GM21381 (cell line): ENCODE results near the gene CNTN1.

ENCODE experiments used
- ATAC-seq: cut with Tn5 transposase; IDR thresholded peaks from one replicate; pipeline ENCODE4 v1.9.1; 2021; ENCODE audit warnings: mild to moderate bottlenecking, moderate library complexity; ENCODE audit not compliant: unreplicated experiment

Gene CNTN1

DNA sequence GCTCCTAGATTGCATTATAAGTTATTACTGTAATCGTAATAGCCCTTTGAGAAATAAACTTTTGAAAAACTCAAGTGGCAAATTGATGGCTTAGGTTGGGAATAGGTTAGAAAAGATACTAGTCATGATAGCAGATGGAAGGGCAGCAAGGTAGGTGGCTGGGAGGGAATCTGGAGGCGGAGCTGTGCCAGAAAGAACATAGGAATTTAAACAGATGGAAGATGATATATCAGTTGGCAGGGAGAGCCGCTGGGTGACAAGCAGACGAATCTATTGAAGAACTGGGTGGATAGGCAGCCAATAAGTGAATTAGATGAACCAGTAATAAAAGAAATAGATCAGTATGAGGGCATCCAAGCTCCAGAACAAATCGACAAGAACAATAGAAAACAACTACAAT is 142.1 kb downstream of the CNTN1 start:
- no peak for ATAC-seq

DNA sequence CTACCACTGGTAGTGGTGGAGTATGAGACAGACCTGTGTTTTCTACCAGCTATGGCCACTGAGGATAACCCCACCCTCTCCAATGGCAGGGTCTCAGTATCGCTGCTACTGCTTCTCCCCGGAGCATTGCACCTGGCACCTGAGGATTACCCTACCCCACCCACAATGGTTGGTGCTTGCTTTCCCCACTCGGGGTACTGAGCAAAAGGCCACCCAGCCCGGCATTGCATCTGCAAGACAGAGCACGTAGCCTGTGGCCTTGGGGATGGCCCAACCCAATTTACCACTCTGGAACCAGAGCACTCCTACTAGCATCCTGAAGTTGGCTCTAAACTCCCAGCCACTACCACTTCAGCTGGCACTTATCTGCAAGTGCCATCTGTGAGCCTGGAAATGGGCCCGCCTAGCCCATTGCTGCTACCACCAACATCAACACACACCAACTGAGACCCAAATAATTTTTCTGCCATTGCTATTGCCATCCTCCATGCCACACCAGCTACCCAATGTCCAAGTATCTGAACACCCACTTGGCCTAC is 145.7 kb downstream of the CNTN1 start:
- ATAC-seq = no peak

DNA sequence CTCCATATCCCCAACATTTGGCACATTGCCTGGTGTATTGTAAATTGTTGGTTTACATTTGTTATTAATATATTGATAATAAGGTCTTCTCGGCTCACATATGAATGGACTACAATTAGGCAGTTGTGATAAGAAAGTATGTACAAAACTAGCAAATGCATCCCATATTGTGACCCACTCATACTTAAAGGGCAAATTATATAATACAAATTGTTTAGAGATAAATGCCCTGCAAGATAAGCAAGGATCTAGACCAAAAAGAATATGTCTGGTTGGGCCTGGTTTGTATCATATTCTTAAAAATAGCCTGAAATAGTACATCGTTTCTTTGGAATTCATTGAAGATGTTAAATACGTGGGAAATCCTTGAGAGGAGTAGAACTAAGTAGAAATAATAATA is 151.3 kb downstream of the CNTN1 start:
- no peak for ATAC-seq

DNA sequence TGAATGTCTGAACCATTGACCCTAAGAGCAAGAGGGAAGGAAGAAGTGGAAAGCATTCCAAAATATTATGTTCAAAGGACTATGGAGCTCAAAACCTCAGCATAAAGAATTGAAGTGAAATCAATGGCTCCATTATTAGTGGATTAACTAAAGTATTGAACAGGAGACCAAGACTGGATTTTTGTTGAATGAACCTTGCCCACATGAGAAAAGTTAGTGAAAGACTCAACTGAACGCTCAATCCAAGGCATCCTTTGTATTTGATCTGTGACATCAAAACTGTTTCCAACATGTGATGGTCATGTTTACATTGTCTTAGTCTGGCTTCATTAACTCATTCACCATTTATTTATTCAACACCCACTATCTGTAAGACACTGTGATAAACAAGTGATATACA is 161.0 kb downstream of the CNTN1 start:
- ATAC-seq = no peak

DNA sequence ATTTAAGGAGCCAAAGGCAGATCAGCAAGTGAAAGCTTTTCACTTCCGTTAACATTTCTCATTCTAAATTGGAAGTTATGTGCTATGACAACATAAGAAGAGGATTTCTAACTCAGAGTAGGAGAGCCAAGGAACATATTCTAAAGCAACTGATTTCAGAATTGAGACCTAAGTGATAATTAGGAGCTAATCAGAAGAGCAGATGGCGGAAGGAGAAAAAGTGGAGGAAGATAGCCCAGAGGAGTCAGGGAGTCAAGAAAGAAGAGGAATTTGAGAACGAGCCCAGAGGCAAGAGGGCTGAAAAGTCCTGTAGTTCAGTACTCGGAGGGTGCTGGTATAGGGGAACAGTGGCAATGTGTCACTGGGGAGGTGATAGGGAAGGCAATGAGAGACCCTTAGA is 162.4 kb downstream of the CNTN1 start:
- no peak for ATAC-seq

DNA sequence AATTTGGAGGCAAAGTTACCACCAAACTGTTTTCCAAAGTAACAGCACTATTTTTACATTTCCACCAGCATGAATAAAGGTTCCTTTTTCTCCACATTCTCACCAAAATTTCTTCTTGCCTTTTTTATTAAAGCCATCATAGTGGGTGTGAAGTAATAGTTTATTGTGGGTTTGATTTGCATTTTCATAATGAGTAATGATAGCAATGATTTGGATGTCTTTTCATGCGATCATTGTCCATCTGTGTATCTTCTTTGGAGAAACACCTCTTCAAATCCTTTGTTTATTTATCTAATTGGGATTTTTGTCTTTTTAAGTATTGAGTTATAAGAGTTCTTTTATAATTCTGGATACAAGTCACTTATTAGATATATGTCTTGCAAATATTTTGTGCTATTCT is 172.7 kb downstream of the CNTN1 start:
- ATAC-seq = no peak

DNA sequence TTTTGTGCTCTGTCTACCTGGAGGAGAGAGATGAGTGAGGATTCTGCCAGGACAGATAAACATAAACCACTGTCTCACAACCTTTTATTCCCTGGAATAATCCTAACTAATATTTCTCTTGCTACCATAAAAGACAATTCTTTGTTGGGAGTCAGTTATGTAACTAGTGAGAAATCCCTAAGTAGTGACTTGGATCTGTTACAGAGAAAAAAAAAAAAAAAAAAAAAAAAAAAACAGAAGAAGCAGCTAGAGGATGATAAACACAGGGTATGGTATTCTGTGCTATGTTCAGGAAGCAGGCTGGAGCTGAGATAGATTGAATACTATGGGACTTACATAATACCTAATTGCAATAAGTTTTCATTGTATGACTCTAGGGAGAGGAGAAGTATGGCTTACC is 178.7 kb downstream of the CNTN1 start:
- ATAC-seq = no peak

DNA sequence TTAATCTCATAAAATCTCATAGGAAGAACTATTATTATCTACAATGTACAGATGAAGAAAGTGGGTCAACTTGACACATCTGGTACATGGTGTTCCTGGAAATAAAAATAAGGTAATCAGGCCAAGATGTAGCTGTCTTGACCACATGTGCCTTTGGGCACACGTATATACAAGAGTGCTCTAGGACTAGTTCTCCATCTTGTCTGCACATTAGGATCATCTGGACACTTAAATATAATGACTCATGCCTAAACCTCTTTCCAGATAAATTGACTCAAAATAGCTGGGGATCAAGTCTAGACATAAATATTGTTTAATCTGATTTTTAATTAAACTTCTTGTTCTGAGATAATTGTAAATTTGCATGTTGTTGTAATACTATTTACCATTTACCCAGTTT is 182.6 kb downstream of the CNTN1 start:
- no peak for ATAC-seq

DNA sequence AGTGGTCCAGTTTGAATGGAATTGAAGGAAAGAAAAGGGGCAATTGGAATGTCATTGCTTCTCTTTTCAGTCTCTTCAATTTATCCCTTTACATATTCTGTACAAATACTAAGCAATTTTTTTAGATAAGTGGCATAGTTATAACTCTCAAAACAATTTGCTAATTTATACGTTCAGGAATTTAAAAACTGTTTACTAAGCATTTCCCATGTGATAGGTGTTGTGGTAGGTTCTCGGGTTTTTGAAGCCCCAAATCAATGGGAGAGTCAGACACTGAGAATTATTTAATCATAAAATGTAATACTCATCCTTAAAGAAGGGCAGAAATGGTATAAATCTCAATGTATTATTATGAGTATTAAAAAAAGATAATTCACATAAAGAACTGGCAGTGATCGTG is 197.1 kb downstream of the CNTN1 start:
- ATAC-seq = no peak

DNA sequence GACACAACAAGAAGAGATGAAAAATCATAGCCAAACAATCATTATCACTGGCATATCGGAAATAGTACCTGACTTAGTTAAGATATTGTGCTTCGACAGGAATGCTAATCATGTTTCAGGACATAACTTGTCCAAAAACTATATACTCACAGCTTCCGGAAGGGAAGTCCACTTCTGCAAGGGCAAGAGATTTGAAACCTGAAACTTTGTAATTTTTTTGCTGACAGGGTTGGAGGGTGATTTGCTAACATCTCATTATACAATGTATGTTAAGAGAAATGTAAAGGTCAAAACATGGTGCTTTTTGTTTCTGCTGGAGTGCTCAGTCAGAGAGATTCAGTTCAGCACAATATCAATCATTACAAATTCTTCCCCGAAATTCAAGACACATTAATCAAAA is 200.3 kb downstream of the CNTN1 start:
- no peak for ATAC-seq

DNA sequence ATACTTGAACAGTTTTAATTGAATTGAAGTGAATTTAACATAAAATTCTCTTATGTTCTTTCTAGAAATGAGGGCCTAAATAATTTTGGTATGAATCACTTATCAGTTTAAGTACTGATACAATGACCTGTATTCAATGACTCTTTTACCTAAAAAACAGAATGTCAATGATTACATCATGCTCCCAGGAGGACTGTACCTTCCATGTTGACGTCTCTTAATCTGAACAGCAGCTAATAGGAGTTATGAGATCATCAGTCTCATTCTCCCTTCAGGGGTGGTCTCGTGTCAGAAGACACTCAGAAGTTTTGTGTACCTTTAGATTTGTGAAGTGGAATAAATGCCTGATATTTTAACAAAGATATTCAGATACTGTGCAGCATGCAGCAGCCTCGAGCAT is 206.3 kb downstream of the CNTN1 start:
- no peak for ATAC-seq

DNA sequence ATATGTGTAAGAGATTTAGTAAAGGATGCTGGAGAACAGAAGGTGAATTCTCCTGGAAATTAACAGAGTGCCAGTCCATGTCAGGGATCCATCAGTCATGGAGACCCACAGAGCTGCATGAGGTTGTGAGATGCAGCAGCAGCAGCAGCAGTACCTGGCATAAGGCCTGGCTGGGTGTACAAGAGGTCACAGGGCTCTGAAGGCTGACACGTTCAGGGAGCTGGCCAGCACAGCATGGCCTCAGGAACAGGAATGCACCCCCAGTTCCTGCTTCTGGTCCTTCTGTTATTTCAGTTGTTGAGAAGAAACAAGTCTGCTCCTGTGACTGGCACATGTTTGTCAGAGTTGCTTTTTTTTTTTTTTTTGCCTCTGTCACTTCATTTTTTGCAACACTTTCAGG is 210.8 kb downstream of the CNTN1 start:
- no peak for ATAC-seq

DNA sequence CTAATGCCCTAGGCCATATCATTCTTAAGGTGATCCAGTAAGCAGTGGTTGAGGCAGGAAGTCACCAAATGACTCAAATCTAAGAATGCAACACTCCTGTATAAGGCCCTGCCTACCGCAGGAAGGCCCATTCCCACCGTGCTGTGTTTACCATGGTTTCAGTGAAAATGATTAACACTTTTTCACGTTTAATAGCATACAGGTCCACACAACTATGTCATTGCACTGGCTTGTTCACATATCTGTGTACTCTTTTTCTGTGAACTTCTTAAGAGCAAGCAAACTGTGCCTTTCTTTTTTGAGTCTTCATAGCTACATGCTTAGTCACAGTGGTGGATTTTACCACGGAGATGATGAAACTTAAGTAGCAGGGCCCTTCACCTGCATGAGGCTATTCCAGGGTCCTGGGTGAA is 214.9 kb downstream of the CNTN1 start:
- ATAC-seq = no peak

DNA sequence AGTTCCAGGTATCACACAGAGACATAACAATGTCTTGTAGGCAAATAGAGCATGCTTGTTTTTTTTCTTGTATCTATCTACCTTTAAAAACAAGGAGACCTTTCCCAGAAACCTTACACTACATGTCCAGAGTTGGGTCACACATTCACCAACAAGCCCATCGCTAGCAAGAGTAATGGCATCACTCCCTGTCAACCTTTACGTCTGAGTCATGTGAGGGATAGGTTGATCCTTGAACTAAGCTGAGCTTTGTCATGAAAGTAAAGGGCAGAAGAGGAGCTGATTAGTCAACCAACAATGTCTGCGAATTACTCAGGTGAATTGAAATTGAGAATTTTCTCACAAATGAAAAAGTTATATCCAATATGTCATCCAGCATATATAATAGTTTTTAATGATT is 219.4 kb downstream of the CNTN1 start:
- no peak for ATAC-seq

DNA sequence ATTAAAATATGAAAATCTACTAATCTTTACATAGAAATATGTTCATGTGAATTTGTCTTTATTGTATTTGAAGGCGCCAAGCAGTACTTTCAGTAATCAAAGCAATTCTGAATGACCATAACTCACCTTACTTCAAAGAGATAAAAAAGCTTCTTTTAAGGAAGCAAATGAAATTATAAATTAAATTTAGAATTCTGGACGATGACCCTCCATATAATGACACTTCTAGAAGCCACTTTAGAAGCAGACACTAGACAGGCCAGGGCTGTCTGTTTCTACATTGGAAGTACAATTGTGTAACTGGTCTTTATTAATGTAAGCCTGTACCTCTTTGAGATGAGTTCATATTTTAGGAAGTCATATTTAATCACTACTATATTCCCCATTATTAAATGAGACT is 222.9 kb downstream of the CNTN1 start:
- no peak for ATAC-seq

DNA sequence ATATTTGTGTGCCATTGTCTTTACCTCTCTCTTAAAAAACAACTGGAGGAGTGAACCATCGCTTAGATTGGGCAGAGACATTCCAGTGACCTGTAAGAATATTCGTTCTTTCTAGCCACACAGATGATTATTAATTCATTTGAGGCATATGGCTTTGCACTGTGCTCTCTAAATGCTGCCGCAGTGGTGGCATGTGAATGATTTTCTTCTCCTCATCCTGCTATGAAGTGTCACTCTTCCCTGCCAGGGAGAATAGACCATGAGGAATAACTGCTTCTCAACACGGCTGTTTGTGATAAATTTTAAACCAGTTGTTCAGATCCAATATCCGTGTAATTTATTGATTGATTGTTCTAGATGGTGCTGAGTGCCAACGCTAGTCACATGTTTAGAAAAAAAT is 225.3 kb downstream of the CNTN1 start:
- ATAC-seq = no peak

DNA sequence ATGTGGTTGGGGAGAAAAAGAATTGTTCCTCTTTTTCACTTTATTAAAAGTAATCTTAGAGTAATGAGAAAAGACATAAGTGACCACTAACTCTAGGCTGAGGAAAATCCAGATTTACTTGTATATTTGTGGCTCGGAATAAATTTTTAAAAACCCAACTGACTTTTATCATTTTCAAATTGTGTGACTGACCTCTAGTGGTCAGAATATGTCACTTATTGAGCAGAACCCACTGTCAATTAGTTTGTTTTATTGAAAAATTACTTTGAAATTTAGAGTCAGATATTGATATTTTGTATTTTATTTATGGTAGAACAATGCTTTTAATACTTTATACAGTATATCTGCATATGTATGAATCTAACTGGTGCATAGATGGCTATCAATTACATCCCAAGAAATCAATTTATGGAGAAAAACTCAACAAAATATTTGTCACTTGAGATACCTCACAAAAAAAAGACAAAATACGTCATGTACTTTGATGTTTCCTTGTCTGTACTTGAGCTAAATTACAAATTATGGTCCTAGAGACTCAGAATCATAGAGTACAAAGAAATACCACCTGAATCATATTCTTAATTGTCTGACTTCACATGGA is 229.4 kb downstream of the CNTN1 start:
- no peak for ATAC-seq

DNA sequence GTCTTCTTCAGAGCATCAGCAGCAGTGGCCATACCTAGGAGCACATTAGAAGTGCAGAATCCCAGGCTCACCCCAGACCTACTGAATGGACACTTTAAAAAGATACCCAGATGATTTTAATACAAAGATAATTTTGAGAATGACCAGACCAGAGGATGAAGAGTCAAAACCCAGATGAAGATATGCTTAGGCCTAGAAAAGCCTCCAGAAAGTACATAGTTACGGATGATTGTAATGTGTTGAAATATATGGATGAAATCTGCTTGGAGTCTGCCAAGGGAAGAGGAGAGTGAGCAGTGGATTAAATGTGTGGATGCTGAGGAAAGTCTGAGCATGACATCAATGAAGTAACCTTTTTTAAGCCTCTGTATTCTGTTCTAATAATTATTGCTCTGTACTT is 245.7 kb downstream of the CNTN1 start:
- ATAC-seq = no peak

DNA sequence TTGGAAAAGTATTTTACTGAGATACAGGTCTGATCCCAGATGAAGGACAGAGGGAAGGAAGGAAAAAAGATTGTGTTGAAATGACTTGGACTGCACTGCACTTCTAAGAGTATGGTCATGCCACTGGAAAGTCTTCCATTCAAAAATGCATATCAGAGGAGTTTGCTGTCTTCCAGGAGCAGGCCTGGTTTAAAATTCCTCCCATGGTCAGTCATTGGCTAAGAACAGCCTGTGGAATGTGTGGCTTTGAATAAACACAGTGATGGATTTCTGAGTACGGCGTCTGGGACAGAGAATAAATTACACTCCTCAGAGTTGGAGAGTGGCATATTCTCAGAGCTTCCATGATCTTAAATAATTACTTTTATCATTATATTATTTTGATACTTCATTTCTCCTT is 250.1 kb downstream of the CNTN1 start:
- no peak for ATAC-seq

DNA sequence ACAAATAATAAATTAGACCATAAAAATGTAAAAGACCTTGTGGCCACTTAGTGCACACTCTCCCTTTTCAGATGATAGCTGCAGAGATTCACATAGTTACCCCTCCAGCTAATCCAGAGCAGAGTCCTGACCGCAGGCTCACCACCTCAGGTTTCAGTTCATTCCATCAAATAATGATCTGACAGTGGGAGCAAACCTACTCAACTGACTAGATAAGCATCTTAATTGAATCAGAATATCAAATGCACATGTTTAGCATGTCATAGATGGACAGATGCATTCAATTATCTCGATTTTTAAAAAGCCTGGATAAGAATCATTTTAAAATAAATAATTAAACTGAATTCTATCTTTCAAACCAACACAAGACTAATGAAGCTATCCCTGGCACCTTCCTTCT is 253.5 kb downstream of the CNTN1 start:
- no peak for ATAC-seq

DNA sequence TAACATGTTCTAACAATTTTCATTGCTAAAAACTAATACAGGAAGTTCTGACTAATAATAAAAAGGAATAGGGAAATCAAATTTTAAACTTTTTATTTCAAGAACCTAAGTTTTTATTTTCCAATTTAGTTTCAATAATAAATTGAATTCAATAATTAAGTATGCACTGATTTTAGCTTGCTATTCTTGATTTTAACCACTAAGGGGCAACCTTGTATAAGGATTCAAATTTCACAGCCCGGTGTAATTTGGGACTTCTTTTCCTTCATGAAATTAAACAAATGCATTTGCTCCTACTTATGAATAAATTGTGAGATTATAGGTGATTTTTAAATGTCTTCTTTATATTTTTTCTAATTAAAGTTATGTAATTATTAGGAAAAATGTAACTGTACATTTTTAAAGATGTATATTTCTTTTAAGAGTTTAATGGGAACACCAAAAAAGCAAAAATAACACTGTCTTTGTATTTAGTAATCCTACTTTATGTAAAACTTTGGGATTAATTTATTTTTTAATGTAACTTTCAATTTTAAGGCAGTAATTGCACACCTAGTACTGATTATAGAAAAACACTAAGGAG is 254.5 kb downstream of the CNTN1 start:
- ATAC-seq = no peak

DNA sequence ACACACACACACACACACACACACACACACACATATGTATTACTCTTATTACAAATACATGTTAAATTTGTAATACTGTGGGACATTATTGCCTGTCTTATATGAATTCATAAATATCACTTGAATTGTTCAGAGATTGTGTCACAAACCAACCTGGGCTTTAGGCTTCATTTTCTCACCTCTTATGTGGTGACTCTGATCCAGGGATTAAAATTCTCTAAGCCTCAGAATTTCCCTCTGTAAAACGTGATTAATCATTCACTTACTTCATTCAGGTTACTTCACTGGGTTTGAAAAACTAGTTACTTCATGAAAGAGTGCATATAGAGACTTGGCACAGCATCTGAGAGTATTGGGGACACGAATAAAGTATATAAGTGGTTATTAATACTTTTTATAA is 255.6 kb downstream of the CNTN1 start:
- ATAC-seq = no peak

DNA sequence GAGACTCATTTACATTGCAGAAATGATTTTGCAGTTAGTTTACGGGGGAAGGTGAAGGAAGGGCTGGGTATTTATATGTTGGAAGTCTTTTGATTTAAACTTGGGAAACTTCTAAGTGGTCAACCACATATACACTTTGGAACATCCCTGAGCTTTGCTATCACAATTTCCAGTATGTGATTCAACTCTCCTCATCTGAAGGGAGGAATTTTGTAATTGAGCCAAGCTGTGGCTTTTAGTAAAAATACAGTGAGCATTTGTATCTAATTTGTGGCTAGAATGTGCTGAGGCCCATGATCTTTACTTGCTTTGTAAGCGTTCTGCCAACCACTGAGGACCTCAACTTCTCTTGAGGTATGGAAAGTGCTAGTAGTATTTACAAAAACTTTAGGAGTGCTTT is 260.8 kb downstream of the CNTN1 start:
- no peak for ATAC-seq
